Adipocyte (in vitro differentiated cells): ENCODE results near the gene TRIM9.

Experiments
- DNase-seq: peaks from one replicate; pipeline ENCODE4 v3.0.0-alpha.2; 2015; ENCODE audit warnings: low read depth
- H3K27me3 ChIP-seq: replicated peaks from 2 replicates; pipeline ENCODE4 v1.7.0; 2013; ENCODE audit warnings: mild to moderate bottlenecking, low read length, moderate library complexity; ENCODE audit not compliant: control insufficient read depth, insufficient read depth
- H3K36me3 ChIP-seq: 2 replicates; pipeline ENCODE4 v1.7.0; 2013; ENCODE audit warnings: low read length, mild to moderate bottlenecking, moderate library complexity; ENCODE audit not compliant: control insufficient read depth, insufficient read depth, severe bottlenecking
- H3K4me1 ChIP-seq: 2 replicates; pipeline ENCODE4 v1.7.0; 2013; ENCODE audit warnings: mild to moderate bottlenecking, low read length, moderate library complexity; ENCODE audit not compliant: control insufficient read depth, insufficient read depth
- H3K4me3 ChIP-seq: 2 replicates; pipeline ENCODE4 v1.7.0; 2013; ENCODE audit warnings: mild to moderate bottlenecking, low read length, moderate library complexity
- H3K9ac ChIP-seq: 2 replicates; pipeline ENCODE4 v1.7.0; 2013; ENCODE audit warnings: mild to moderate bottlenecking, low read length, moderate library complexity
- H3K9me3 ChIP-seq: 2 replicates; pipeline ENCODE4 v1.7.0; 2013; ENCODE audit warnings: mild to moderate bottlenecking, low read length, moderate library complexity; ENCODE audit not compliant: control insufficient read depth

The TRIM9 gene

DNA sequence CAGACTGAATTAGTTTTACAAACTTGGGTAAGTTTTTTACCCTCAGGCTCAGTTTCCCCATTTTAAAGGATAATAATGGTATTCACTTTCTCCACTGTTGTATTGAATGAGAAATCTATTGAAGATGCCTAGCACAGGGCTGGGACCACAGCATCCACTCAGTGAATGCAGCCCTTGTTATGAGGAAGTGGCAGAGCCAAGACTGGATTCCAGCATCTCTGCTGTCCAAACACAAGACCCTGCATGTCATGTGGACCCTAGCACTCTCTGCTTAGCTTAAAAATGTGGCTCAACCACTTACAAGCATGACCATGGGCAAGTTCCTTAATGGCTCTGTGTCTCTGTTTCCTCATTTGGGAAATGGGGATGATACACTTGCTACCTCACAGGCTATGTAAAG lies 24.1 kb upstream of the TRIM9 start:
- Histone ChIP-seq H3K27me3 (peaks cover 7% of the 10 kb centered on the region), H3K9me3 (no peaks in the 10 kb centered on the region), H3K36me3 (no peaks in the 10 kb centered on the region), H3K9ac (no peak overlapping the region), H3K4me1 (no peaks in the 10 kb centered on the region), H3K4me3 (no peak overlapping the region)
- no peak for DNase-seq

DNA sequence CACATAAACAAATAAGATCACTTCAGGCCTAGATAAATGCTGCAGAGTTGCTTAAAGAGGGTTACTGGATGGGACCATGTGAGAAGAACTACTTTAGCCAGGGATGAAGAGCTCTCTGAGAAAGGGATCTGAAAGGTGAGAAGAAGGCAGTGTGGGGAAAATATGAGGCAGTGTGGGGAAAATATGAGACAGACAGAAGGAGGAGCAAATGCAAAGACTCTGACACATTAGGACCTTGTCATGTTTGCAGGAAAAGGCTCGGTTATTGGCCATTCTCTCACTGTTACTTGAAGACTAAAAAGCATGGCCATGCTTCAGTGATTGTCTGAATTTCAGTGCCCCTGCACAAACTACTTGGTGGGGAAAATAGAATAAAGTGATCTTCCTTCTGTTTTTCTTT lies 22.7 kb upstream of the TRIM9 start:
- H3K36me3 ChIP-seq = no peaks in the 10 kb centered on the region
- DNase-seq = no peak
- no peaks in the 10 kb centered on the region for H3K9me3 ChIP-seq
- H3K27me3 ChIP-seq = peaks cover 7% of the 10 kb centered on the region
- no peaks in the 10 kb centered on the region for H3K4me1 ChIP-seq
- no peak overlapping the region for H3K9ac ChIP-seq
- no peak overlapping the region for H3K4me3 ChIP-seq

DNA sequence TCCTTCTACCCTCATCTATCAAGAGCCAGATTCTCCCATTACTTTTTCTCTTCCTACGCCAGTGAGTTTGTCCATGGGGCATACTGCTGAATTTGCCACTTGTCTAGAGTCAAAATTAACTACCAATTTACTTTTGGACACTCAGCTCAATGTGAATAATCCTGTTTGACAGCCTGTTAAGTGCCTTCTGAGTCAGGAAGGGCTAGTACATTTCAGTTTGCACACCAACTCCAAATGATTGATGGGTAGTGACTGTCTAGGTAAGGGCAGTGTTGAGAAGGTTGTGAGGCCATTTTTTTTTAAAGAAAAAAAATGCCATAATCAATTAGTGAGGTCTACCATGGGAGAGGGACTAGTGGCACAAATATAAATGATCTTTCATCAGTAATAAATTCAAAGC lies 21.8 kb upstream of the TRIM9 start:
- no peak for DNase-seq
- H3K9me3 ChIP-seq = no peaks in the 10 kb centered on the region
- H3K36me3 ChIP-seq = no peaks in the 10 kb centered on the region
- no peak overlapping the region for H3K4me3 ChIP-seq
- H3K4me1 ChIP-seq = no peaks in the 10 kb centered on the region
- H3K9ac ChIP-seq = no peak overlapping the region
- H3K27me3 ChIP-seq = peaks cover 7% of the 10 kb centered on the region

DNA sequence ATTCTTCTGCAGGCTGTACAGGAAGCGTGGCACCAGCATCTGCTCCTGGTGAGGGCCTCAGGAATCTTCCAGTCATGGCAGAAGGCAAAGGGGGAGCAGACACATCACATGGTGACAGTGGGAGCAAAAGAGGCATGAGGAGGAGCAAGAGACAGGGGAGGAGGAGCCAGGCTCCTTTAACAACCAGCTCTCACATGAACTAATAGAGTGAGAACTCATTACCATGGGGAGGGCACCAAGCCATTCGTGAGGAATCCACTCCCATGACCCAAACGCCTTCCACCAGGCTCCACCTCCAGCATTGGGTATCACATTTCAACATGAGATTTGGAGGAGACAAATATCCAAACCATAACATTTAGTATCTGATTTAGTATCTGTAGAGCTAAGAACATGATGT lies 14.7 kb upstream of the TRIM9 start:
- no peak overlapping the region for H3K9ac ChIP-seq
- peaks cover 3% of the 10 kb centered on the region for H3K27me3 ChIP-seq
- no peak for DNase-seq
- no peak overlapping the region for H3K4me3 ChIP-seq
- H3K9me3 ChIP-seq = no peaks in the 10 kb centered on the region
- H3K4me1 ChIP-seq = no peaks in the 10 kb centered on the region
- H3K36me3 ChIP-seq = no peaks in the 10 kb centered on the region

DNA sequence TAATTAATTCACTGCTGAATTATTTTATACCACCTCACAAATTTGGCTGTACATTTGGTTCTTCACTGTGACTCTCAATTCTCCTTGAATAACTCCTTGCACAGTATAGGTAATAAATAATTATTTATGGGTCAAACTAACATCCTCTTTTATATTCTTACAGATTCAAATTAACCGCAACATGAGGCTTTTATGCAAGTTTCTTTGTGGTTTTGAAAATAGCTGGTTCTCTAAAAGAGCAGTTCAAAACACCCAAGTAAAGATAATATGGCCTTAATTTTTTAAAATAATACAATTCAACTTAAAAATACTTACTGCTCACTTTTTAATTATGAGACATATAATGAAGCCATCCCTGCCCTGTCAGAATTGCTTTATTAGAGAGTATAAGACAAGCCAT lies 12.9 kb upstream of the TRIM9 start:
- Histone ChIP-seq H3K4me1 (no peaks in the 10 kb centered on the region), H3K9me3 (no peaks in the 10 kb centered on the region), H3K9ac (no peak overlapping the region), H3K36me3 (no peaks in the 10 kb centered on the region), H3K27me3 (peaks cover 7% of the 10 kb centered on the region), H3K4me3 (no peak overlapping the region)
- DNase-seq = no peak

GRCh38 chr14:51104467-51104866 lies 9.6 kb upstream of the TRIM9 start:
- H3K4me3 ChIP-seq = no peak overlapping the region
- no peaks in the 10 kb centered on the region for H3K9me3 ChIP-seq
- no peak overlapping the region for H3K9ac ChIP-seq
- H3K4me1 ChIP-seq = no peaks in the 10 kb centered on the region
- DNase-seq = no peak
- H3K36me3 ChIP-seq = no peaks in the 10 kb centered on the region
- H3K27me3 ChIP-seq = peaks cover 7% of the 10 kb centered on the region

DNA sequence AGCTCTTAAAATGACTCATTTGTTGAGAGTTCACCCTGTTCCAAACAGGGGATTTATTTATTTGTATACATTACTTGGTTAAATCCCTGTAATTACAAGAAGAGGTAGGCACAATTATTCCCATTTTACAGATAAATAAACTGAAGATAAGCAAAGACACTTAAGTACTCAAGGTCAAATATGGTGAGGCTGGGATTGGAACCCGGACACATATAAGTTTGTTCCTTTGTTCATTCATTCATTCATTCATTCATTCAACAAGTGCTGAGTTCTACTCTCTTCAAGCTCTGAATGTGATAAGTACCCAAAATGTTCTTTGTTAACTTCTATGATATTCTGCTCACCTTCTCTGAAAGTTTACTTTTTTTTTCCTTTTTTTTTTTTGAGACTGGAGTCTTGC lies 2.4 kb upstream of the TRIM9 start:
- Histone ChIP-seq H3K4me3 (no peak overlapping the region), H3K4me1 (peaks cover 22% of the 10 kb centered on the region), H3K9ac (no peak overlapping the region), H3K27me3 (peaks cover 9% of the 10 kb centered on the region), H3K9me3 (no peaks in the 10 kb centered on the region), H3K36me3 (no peaks in the 10 kb centered on the region)
- no peak for DNase-seq

GRCh38 chr14:51096870-51097269 lies 2.0 kb upstream of the TRIM9 start:
- no peak overlapping the region for H3K9ac ChIP-seq
- H3K4me1 ChIP-seq = peaks cover 22% of the 10 kb centered on the region
- no peak overlapping the region for H3K4me3 ChIP-seq
- no peaks in the 10 kb centered on the region for H3K36me3 ChIP-seq
- H3K27me3 ChIP-seq = peaks cover 9% of the 10 kb centered on the region
- no peak for DNase-seq
- H3K9me3 ChIP-seq = no peaks in the 10 kb centered on the region

DNA sequence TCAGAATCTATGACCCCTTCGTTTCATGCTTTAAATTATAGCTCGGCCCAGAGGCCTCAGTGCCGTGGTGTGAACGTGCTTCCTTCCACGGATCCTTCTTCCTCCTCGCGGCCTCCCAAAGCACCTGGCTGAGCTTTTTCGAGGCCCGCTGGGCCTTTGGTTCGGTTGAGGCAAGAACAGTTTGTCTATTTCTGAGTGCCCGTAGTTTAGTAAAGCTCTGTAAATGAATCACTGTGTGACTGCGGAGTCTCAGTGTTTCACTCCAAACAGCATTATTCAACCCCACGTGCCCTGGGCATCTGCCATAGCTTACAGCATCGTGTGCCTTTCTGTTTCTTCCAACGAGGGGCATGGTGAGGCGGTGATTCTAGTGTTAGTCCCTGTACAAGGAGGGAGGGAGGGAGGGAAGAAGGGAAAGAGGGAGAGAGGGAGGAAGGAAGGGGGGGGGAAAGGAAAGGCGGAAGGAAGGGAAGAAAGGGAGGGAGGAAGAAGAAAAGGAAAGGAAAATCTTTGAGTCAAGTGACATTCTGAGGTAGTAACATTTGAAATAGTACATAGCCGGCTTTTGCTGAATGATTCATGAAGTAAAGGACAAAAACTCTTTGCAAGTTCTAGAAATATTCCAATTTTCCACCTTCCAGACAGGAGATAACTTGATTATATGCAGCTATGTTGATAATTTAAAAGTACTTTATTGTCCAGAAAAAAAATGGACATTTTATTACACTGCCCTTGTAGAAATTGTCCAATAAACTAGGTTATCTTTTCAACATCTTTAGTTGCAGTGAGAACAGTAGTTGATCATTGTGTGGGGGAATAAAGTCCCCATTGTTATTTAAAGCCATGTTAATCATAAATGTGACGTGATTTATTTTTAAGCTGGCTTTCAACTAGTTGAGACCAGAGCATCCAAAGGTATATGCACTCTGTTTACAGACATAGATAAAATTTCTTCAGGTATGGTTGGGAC lies 1.2 kb upstream of the TRIM9 start:
- peaks cover 22% of the 10 kb centered on the region for H3K4me1 ChIP-seq
- peak overlapping the region; percentile 75 for H3K9ac ChIP-seq
- peak; percentile 4 for DNase-seq
- no peaks in the 10 kb centered on the region for H3K9me3 ChIP-seq
- peak overlapping the region; percentile 87 for H3K4me3 ChIP-seq
- H3K27me3 ChIP-seq = peaks cover 9% of the 10 kb centered on the region
- no peaks in the 10 kb centered on the region for H3K36me3 ChIP-seq

DNA sequence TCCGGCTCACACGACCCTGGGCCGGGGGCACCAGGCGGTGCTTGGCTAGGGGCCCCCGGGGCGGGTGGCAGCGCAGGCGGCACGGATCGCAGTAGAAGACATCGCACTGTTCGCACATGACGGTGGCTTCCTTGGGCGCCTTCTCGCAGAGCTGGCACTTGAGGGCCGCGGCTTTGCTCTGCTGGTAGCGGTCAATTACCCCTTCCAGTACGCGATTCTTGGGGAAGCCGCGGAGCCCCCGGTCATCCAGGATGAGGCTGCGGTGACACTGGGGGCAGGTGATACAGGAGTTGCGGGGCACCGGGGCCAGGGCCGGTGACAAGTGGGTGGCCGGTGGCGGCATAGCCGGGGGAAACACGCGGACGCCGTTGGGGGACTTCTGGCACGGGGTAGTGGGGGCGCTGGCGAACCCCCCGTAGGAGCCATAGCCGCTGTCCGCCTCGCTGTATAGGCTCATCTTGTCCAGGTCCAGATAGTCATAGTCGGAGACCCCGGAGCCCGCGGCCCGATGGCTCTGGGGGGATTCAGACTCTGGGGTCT lies 553 bp downstream of the TRIM9 start:
- H3K4me3 ChIP-seq = peak overlapping the region; percentile 87
- H3K27me3 ChIP-seq = peaks cover 9% of the 10 kb centered on the region
- H3K36me3 ChIP-seq = no peaks in the 10 kb centered on the region
- peak overlapping the region; percentile 29 for H3K9ac ChIP-seq
- H3K4me1 ChIP-seq = peaks cover 22% of the 10 kb centered on the region
- H3K9me3 ChIP-seq = no peaks in the 10 kb centered on the region
- no peak for DNase-seq

GRCh38 chr14:51093371-51094281 lies 1.3 kb downstream of the TRIM9 start:
- H3K36me3 ChIP-seq = no peaks in the 10 kb centered on the region
- peak overlapping the region; percentile 87 for H3K4me3 ChIP-seq
- no peak overlapping the region for H3K9ac ChIP-seq
- H3K4me1 ChIP-seq = peaks cover 22% of the 10 kb centered on the region
- no peak for DNase-seq
- no peaks in the 10 kb centered on the region for H3K9me3 ChIP-seq
- H3K27me3 ChIP-seq = peaks cover 9% of the 10 kb centered on the region
